ENCODE data around the gene IRF9. TPM values are rescaled to one million over a fixed set of nuclear protein-coding genes. Genes with fewer than 3 reads are reported as not detected.

Gene IRF9
- total and polyA plus RNA-seq, 5 donors: 44.5 to 103 (median 54.1) TPM

- DNase-seq (peak; percentile 96 to 98 (median 97)), ATAC-seq (peak; percentile 92 to 95)
- peak within 1 kb of the TSS; percentile 55 for H3K27ac ChIP-seq (ENCODE audit: low read length)
- no peaks in the 10 kb centered on the region for H3K4me1 ChIP-seq (ENCODE audit: control insufficient read depth, insufficient read depth, low read length)
- intact Hi-C loops (cut with DNase I): no loop called here
- WGBS: under 1% methylated on average over 65 of the region's 65 CpGs
- H3K9me3 ChIP-seq (ENCODE audit: control insufficient read depth, low read length): no peaks in the 10 kb centered on the region
- no peaks in the 10 kb centered on the region for H3K27me3 ChIP-seq (ENCODE audit: control insufficient read depth, insufficient read depth)
- H3K4me3 ChIP-seq (ENCODE audit: low read length): peak within 1 kb of the TSS; percentile 81
Measured at GRCh38 chr14:24188251-24189058, 27.4 kb downstream of the IRF9 start, which contains the start of gene IPO4. IPO4 (minus strand) TSS chr14:24188816; CDS start chr14:24188787, 29 bp downstream.

GRCh38 chr14:24189059-24189375 is 28.0 kb downstream of the IRF9 start:
- 1% methylated on average over 3 of the region's 3 CpGs for WGBS
- H3K4me3 ChIP-seq (ENCODE audit: low read length): no peak overlapping the region

GRCh38 chr14:24189460-24189859 is 28.4 kb downstream of the IRF9 start:
- Histone ChIP-seq H3K4me1 (ENCODE audit: control insufficient read depth, insufficient read depth, low read length) (no peaks in the 10 kb centered on the region), H3K27ac (ENCODE audit: low read length) (no peak overlapping the region), H3K9me3 (ENCODE audit: control insufficient read depth, low read length) (no peaks in the 10 kb centered on the region), H3K27me3 (ENCODE audit: control insufficient read depth, insufficient read depth) (no peaks in the 10 kb centered on the region), H3K4me3 (ENCODE audit: low read length) (no peak overlapping the region)
- ATAC-seq (no peak), DNase-seq (peak in 1 of 3 donors; percentile 35)
- intact Hi-C loops (cut with DNase I): no loop called here
- WGBS: 92% methylated on average over 9 of the region's 9 CpGs

More at GRCh38 chr14:24189059-24189375, 28.0 kb downstream of the IRF9 start:
- no peaks in the 10 kb centered on the region for H3K4me1 ChIP-seq (ENCODE audit: control insufficient read depth, insufficient read depth, low read length)
- no peaks in the 10 kb centered on the region for H3K9me3 ChIP-seq (ENCODE audit: control insufficient read depth, low read length)
- ATAC-seq (no peak), DNase-seq (no peak)
- H3K27me3 ChIP-seq (ENCODE audit: control insufficient read depth, insufficient read depth): no peaks in the 10 kb centered on the region
- intact Hi-C loops (cut with DNase I): no loop called here
- H3K27ac ChIP-seq (ENCODE audit: low read length): no peak overlapping the region

GRCh38 chr14:24190416-24190815 is 29.4 kb downstream of the IRF9 start:
- Histone ChIP-seq H3K27ac (ENCODE audit: low read length) (no peak overlapping the region), H3K4me1 (ENCODE audit: control insufficient read depth, insufficient read depth, low read length) (no peaks in the 10 kb centered on the region), H3K27me3 (ENCODE audit: control insufficient read depth, insufficient read depth) (no peaks in the 10 kb centered on the region), H3K4me3 (ENCODE audit: low read length) (no peak overlapping the region), H3K9me3 (ENCODE audit: control insufficient read depth, low read length) (no peaks in the 10 kb centered on the region)
- ATAC-seq (no peak), DNase-seq (peak in 1 of 3 donors; percentile 37)
- intact Hi-C loops (cut with DNase I): no loop called here
- WGBS: 90% methylated on average over 10 of the region's 10 CpGs

GRCh38 chr14:24192933-24193332 is 31.9 kb downstream of the IRF9 start:
- Histone ChIP-seq H3K9me3 (ENCODE audit: control insufficient read depth, low read length) (no peaks in the 10 kb centered on the region), H3K4me3 (ENCODE audit: low read length) (no peak overlapping the region), H3K27me3 (ENCODE audit: control insufficient read depth, insufficient read depth) (no peaks in the 10 kb centered on the region), H3K27ac (ENCODE audit: low read length) (no peak overlapping the region), H3K4me1 (ENCODE audit: control insufficient read depth, insufficient read depth, low read length) (no peaks in the 10 kb centered on the region)
- intact Hi-C loops (cut with DNase I): no loop called here
- DNase-seq (no peak), ATAC-seq (no peak)
- WGBS: 96% methylated on average over 15 of the region's 15 CpGs

- peak overlapping the region; percentile 88 for H3K27ac ChIP-seq (ENCODE audit: low read length)
- peak overlapping the region; percentile 73 for H3K4me3 ChIP-seq (ENCODE audit: low read length)
- no peaks in the 10 kb centered on the region for H3K27me3 ChIP-seq (ENCODE audit: control insufficient read depth, insufficient read depth)
- H3K9me3 ChIP-seq (ENCODE audit: control insufficient read depth, low read length): no peaks in the 10 kb centered on the region
- DNase-seq (no peak), ATAC-seq (no peak)
- intact Hi-C loops (cut with DNase I): no loop called here
- WGBS: 76% methylated on average over 7 of the region's 7 CpGs
- no peaks in the 10 kb centered on the region for H3K4me1 ChIP-seq (ENCODE audit: control insufficient read depth, insufficient read depth, low read length)
Measured at GRCh38 chr14:24194186-24194872, 33.3 kb downstream of the IRF9 start.

- peak overlapping the region; percentile 88 for H3K27ac ChIP-seq (ENCODE audit: low read length)
- DNase-seq (no peak), ATAC-seq (peak; percentile 1 to 3)
- 48% methylated on average over 8 of the region's 8 CpGs for WGBS
- intact Hi-C loops (cut with DNase I): no loop called here
- no peaks in the 10 kb centered on the region for H3K4me1 ChIP-seq (ENCODE audit: control insufficient read depth, insufficient read depth, low read length)
- H3K27me3 ChIP-seq (ENCODE audit: control insufficient read depth, insufficient read depth): no peaks in the 10 kb centered on the region
- H3K9me3 ChIP-seq (ENCODE audit: control insufficient read depth, low read length): no peaks in the 10 kb centered on the region
- H3K4me3 ChIP-seq (ENCODE audit: low read length): peak overlapping the region; percentile 73
Measured at GRCh38 chr14:24194873-24195185, 33.8 kb downstream of the IRF9 start.

GRCh38 chr14:24195186-24196070 is 34.4 kb downstream of the IRF9 start, which contains the start of gene TM9SF1:
TM9SF1 (minus strand) TSS chr14:24195441; CDS start chr14:24195019, 422 bp downstream.
- intact Hi-C loops (cut with DNase I): no loop called here
- peak within 1 kb of the TSS; percentile 73 for H3K4me3 ChIP-seq (ENCODE audit: low read length)
- WGBS: under 1% methylated on average over 89 of the region's 89 CpGs

GRCh38 chr14:24196071-24197055 is 35.3 kb downstream of the IRF9 start:
- WGBS: 34% methylated on average over 33 of the region's 33 CpGs

More at GRCh38 chr14:24195186-24196070, 34.4 kb downstream of the IRF9 start, which contains the start of gene TM9SF1:
- DNase-seq (peak; percentile 94 to 96 (median 95)), ATAC-seq (peak; percentile 95)
- no peaks in the 10 kb centered on the region for H3K4me1 ChIP-seq (ENCODE audit: control insufficient read depth, insufficient read depth, low read length)
- H3K27ac ChIP-seq (ENCODE audit: low read length): peak within 1 kb of the TSS; percentile 88
- H3K27me3 ChIP-seq (ENCODE audit: control insufficient read depth, insufficient read depth): no peaks in the 10 kb centered on the region
- H3K9me3 ChIP-seq (ENCODE audit: control insufficient read depth, low read length): no peaks in the 10 kb centered on the region

GRCh38 chr14:24197056-24197450 is 36.0 kb downstream of the IRF9 start:
- no peak for DNase-seq
- WGBS: 87% methylated on average over 2 of the region's 2 CpGs
- intact Hi-C loops (cut with DNase I): no loop called here
- Histone ChIP-seq H3K27me3 (ENCODE audit: control insufficient read depth, insufficient read depth) (no peaks in the 10 kb centered on the region), H3K4me1 (ENCODE audit: control insufficient read depth, insufficient read depth, low read length) (no peaks in the 10 kb centered on the region), H3K9me3 (ENCODE audit: control insufficient read depth, low read length) (no peaks in the 10 kb centered on the region), H3K27ac (ENCODE audit: low read length) (no peak overlapping the region), H3K4me3 (ENCODE audit: low read length) (no peak overlapping the region)
- no peak for ATAC-seq

More at GRCh38 chr14:24196071-24197055, 35.3 kb downstream of the IRF9 start:
- Histone ChIP-seq H3K27ac (ENCODE audit: low read length) (peak overlapping the region; percentile 88), H3K4me3 (ENCODE audit: low read length) (peak overlapping the region; percentile 73), H3K27me3 (ENCODE audit: control insufficient read depth, insufficient read depth) (no peaks in the 10 kb centered on the region), H3K4me1 (ENCODE audit: control insufficient read depth, insufficient read depth, low read length) (no peaks in the 10 kb centered on the region), H3K9me3 (ENCODE audit: control insufficient read depth, low read length) (no peaks in the 10 kb centered on the region)
- peak; percentile 28 to 36 for ATAC-seq
- DNase-seq: no peak
- intact Hi-C loops (cut with DNase I): no loop called here

Data from right cardiac atrium (tissue), 5 donors.